Measurements from ENCODE around the gene BRD4.

Gene BRD4

GRCh38 chr19:15323496-15324235 lies 8.7 kb downstream of the BRD4 start:
- no peaks in the 10 kb centered on the region for H3K36me3 ChIP-seq (ENCODE audit: control insufficient read depth, insufficient read depth, low read length)
- H3K9ac ChIP-seq (ENCODE audit: low read length) = no peak overlapping the region
- H3K4me3 ChIP-seq (ENCODE audit: low read length) = peak overlapping the region; percentile 16
- H3K27me3 ChIP-seq (ENCODE audit: control insufficient read depth, insufficient read depth, low read length) = no peaks in the 10 kb centered on the region
- H3K27ac ChIP-seq (ENCODE audit: low read depth, low read length) = peak overlapping the region; percentile 27
- H3K4me1 ChIP-seq (ENCODE audit: control insufficient read depth, insufficient read depth, low read length) = peaks cover 37% of the 10 kb centered on the region

- no peak overlapping the region for H3K27ac ChIP-seq (ENCODE audit: low read depth, low read length)
- H3K4me3 ChIP-seq (ENCODE audit: low read length) = no peak overlapping the region
- H3K36me3 ChIP-seq (ENCODE audit: control insufficient read depth, insufficient read depth, low read length) = no peaks in the 10 kb centered on the region
- H3K27me3 ChIP-seq (ENCODE audit: control insufficient read depth, insufficient read depth, low read length) = no peaks in the 10 kb centered on the region
- no peak overlapping the region for H3K9ac ChIP-seq (ENCODE audit: low read length)
- H3K4me1 ChIP-seq (ENCODE audit: control insufficient read depth, insufficient read depth, low read length) = peaks cover 52% of the 10 kb centered on the region
These were observed 10.6 kb downstream of the BRD4 start for GRCh38 chr19:15321739-15322138.

DNA sequence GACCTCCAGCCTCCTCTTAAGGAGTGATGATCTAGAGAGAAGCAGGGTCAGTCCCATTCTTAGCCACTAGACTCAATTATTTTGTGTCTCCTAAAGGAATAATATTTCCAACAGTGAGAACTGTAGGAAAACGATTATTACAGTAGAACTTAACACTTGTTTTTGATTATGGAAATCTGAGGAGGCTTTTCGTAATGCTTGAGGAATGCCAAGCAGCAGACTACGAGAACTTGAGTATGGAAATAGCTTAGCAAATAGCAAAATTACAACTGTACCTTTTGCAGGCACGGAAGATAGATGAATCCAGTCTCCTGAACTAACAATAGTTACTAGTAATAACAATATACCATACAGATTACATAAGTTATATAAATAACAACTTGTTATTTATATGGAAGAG lies 12.2 kb downstream of the BRD4 start:
- no peak overlapping the region for H3K9ac ChIP-seq (ENCODE audit: low read length)
- H3K27ac ChIP-seq (ENCODE audit: low read depth, low read length) = no peak overlapping the region
- no peaks in the 10 kb centered on the region for H3K36me3 ChIP-seq (ENCODE audit: control insufficient read depth, insufficient read depth, low read length)
- H3K4me1 ChIP-seq (ENCODE audit: control insufficient read depth, insufficient read depth, low read length) = peaks cover 53% of the 10 kb centered on the region
- no peak overlapping the region for H3K4me3 ChIP-seq (ENCODE audit: low read length)
- no peaks in the 10 kb centered on the region for H3K27me3 ChIP-seq (ENCODE audit: control insufficient read depth, insufficient read depth, low read length)

DNA sequence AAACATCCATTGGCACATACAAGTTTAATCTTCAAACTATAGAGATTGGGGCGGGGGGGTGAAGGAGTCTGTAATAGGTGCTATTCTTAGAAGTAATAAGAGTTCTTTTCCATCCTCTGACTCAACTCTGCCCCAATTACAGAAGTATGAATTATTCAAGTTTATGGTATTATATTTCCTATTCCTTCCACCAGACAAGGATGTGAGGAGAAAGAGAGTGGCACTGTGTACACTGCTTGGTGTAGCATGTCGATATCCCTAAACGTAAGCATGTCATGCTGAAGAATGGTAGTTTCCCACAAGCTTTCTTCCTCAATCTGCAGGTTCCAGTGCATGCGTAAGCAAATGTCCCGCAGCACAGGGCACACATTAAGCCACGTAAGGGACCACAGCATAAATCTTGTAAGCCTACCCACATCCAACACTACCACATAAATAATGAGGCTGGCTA lies 14.1 kb downstream of the BRD4 start:
- Histone ChIP-seq H3K4me3 (ENCODE audit: low read length) (no peak overlapping the region), H3K27ac (ENCODE audit: low read depth, low read length) (peak overlapping the region; percentile 38), H3K4me1 (ENCODE audit: control insufficient read depth, insufficient read depth, low read length) (peaks cover 46% of the 10 kb centered on the region), H3K36me3 (ENCODE audit: control insufficient read depth, insufficient read depth, low read length) (no peaks in the 10 kb centered on the region), H3K27me3 (ENCODE audit: control insufficient read depth, insufficient read depth, low read length) (no peaks in the 10 kb centered on the region), H3K9ac (ENCODE audit: low read length) (no peak overlapping the region)

DNA sequence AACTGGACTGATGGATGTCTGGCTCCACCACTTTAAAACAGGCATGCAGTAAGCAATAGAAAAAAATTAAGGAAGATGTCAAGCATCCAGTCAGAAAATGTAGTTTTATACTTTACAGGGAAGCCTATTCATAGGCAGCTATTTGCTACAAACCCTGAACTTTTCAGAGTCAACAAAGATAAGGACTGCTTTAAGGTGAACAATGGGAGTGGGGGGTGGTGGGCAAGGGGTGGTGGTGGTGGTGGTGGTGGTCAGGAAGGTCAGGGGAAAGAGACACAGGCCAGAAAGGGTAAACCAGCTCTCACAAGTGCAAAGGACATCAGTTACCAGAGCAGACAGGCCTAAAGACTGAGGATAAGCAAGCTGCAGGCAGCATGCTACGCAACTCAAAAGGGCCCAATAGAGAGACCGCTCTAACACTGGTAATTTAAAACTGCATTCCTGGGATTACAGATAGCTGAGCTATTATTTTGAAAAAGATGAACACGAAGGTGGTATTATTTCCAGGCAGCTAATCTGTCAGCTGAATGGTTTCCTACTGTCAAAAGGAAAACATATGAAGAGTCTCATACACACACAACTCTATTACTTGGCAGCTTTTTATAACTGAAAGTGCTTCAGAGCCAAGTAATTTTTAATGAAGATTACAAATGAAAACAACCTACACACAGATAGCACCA lies 14.8 kb downstream of the BRD4 start:
- H3K27ac ChIP-seq (ENCODE audit: low read depth, low read length) = peak overlapping the region; percentile 38
- H3K9ac ChIP-seq (ENCODE audit: low read length) = no peak overlapping the region
- H3K36me3 ChIP-seq (ENCODE audit: control insufficient read depth, insufficient read depth, low read length) = no peaks in the 10 kb centered on the region
- peaks cover 46% of the 10 kb centered on the region for H3K4me1 ChIP-seq (ENCODE audit: control insufficient read depth, insufficient read depth, low read length)
- no peak overlapping the region for H3K4me3 ChIP-seq (ENCODE audit: low read length)
- H3K27me3 ChIP-seq (ENCODE audit: control insufficient read depth, insufficient read depth, low read length) = no peaks in the 10 kb centered on the region

- no peaks in the 10 kb centered on the region for H3K27me3 ChIP-seq (ENCODE audit: control insufficient read depth, insufficient read depth, low read length)
- no peak overlapping the region for H3K27ac ChIP-seq (ENCODE audit: low read depth, low read length)
- H3K4me1 ChIP-seq (ENCODE audit: control insufficient read depth, insufficient read depth, low read length) = peaks cover 43% of the 10 kb centered on the region
- H3K4me3 ChIP-seq (ENCODE audit: low read length) = no peak overlapping the region
- H3K36me3 ChIP-seq (ENCODE audit: control insufficient read depth, insufficient read depth, low read length) = no peaks in the 10 kb centered on the region
- H3K9ac ChIP-seq (ENCODE audit: low read length) = no peak overlapping the region
These were observed 15.8 kb downstream of the BRD4 start for GRCh38 chr19:15316498-15316897.

DNA sequence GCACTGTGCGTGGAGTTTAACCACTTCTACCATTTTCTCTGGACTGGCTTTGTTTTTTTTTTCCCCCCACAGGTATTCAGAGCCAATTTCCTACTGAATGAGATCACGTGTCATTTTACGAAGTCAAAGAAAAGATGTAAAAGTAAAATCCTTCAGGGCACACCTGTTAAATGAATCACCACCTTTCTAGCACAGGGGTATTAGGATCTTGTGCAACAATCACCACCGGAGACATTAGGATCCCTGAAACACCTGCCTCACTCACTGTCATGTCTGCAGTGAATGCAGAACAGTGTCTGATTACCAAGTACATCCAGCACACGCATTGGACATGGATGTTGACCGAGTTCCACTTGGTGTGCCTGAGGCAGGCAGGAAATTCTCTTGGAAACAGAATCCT lies 17.2 kb downstream of the BRD4 start:
- no peaks in the 10 kb centered on the region for H3K27me3 ChIP-seq (ENCODE audit: control insufficient read depth, insufficient read depth, low read length)
- H3K4me1 ChIP-seq (ENCODE audit: control insufficient read depth, insufficient read depth, low read length) = peaks cover 33% of the 10 kb centered on the region

GRCh38 chr19:15313649-15314279 lies 18.6 kb downstream of the BRD4 start:
- no peaks in the 10 kb centered on the region for H3K36me3 ChIP-seq (ENCODE audit: control insufficient read depth, insufficient read depth, low read length)
- H3K27ac ChIP-seq (ENCODE audit: low read depth, low read length) = no peak overlapping the region
- no peak overlapping the region for H3K9ac ChIP-seq (ENCODE audit: low read length)
- H3K4me1 ChIP-seq (ENCODE audit: control insufficient read depth, insufficient read depth, low read length) = peaks cover 31% of the 10 kb centered on the region
- H3K4me3 ChIP-seq (ENCODE audit: low read length) = no peak overlapping the region
- no peaks in the 10 kb centered on the region for H3K27me3 ChIP-seq (ENCODE audit: control insufficient read depth, insufficient read depth, low read length)

More for the DNA sequence above, 17.2 kb downstream of the BRD4 start:
- no peaks in the 10 kb centered on the region for H3K36me3 ChIP-seq (ENCODE audit: control insufficient read depth, insufficient read depth, low read length)
- no peak overlapping the region for H3K4me3 ChIP-seq (ENCODE audit: low read length)
- H3K9ac ChIP-seq (ENCODE audit: low read length) = no peak overlapping the region
- no peak overlapping the region for H3K27ac ChIP-seq (ENCODE audit: low read depth, low read length)

DNA sequence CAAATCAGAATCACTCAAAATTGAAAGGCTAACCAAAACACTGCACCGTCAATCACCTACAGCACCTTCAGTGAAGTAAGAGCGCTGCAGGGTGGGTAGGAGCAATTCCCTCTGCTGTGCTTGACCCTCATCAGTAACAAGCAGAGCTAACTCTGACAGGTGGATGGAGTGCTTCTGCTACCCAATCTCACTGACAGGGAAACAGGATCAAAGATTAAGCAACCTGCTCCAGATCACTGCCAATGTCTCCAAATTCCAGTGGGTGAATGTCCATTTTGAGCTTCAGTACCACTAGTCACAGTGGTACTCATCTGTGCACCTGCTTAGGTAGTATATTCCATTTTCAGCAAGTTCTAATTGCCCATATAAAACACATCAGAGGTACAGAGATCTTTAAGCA lies 25.2 kb downstream of the BRD4 start:
- Histone ChIP-seq H3K27ac (ENCODE audit: low read depth, low read length) (no peak overlapping the region), H3K4me1 (ENCODE audit: control insufficient read depth, insufficient read depth, low read length) (peaks cover 26% of the 10 kb centered on the region), H3K9ac (ENCODE audit: low read length) (no peak overlapping the region), H3K27me3 (ENCODE audit: control insufficient read depth, insufficient read depth, low read length) (no peaks in the 10 kb centered on the region), H3K4me3 (ENCODE audit: low read length) (no peak overlapping the region), H3K36me3 (ENCODE audit: control insufficient read depth, insufficient read depth, low read length) (no peaks in the 10 kb centered on the region)

GRCh38 chr19:15305582-15306334 lies 26.6 kb downstream of the BRD4 start:
- Histone ChIP-seq H3K27me3 (ENCODE audit: control insufficient read depth, insufficient read depth, low read length) (no peaks in the 10 kb centered on the region), H3K27ac (ENCODE audit: low read depth, low read length) (no peak overlapping the region), H3K36me3 (ENCODE audit: control insufficient read depth, insufficient read depth, low read length) (no peaks in the 10 kb centered on the region), H3K4me3 (ENCODE audit: low read length) (no peak overlapping the region), H3K9ac (ENCODE audit: low read length) (no peak overlapping the region), H3K4me1 (ENCODE audit: control insufficient read depth, insufficient read depth, low read length) (peaks cover 26% of the 10 kb centered on the region)

- peaks cover 24% of the 10 kb centered on the region for H3K4me1 ChIP-seq (ENCODE audit: control insufficient read depth, insufficient read depth, low read length)
- no peaks in the 10 kb centered on the region for H3K27me3 ChIP-seq (ENCODE audit: control insufficient read depth, insufficient read depth, low read length)
- no peak overlapping the region for H3K9ac ChIP-seq (ENCODE audit: low read length)
- H3K27ac ChIP-seq (ENCODE audit: low read depth, low read length) = peak overlapping the region; percentile 54
- no peak overlapping the region for H3K4me3 ChIP-seq (ENCODE audit: low read length)
- H3K36me3 ChIP-seq (ENCODE audit: control insufficient read depth, insufficient read depth, low read length) = no peaks in the 10 kb centered on the region
These were observed 28.1 kb downstream of the BRD4 start for GRCh38 chr19:15304140-15304705.
